ENCODE data around the gene C4orf54. TPM values are rescaled to one million over a fixed set of nuclear protein-coding genes. Genes with fewer than 3 reads are reported as not detected.

Gene C4orf54
- total RNA-seq (0.06 and 0.07 TPM in 2 replicates), polyA plus RNA-seq (not detected in 2 replicates)

DNA sequence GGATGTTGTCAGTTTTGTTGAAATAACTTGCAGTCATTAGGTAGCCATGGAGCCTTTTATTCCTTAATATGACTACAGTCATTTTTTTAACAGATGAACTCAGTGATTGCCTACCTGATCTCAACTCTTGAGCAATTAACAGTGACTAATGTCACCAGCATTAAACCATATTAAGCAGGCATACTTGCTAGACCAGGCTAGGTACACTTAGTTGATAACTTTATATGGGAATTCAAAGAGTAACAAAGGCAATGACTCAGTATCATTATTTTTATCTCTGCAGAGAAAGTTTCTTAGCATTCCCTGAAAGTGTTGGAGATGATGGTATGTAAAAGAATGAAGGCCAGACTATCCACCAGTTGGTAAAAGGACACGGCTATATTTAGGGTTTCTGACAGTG lies at the start of gene C4orf54:
C4orf54 (minus strand) TSS at position 31 of the 400 bp plus-strand sequence. CDS start 3,180 bp downstream, outside the sequence.
- Histone ChIP-seq H3K36me3 (no peaks in the 10 kb centered on the region), H3K4me1 (ENCODE audit: low read depth) (no peaks in the 10 kb centered on the region), H3K27ac (no peak within 1 kb of the TSS), H3K27me3 (no peaks in the 10 kb centered on the region), H3K4me3 (no peak within 1 kb of the TSS), H3K9me3 (ENCODE audit: low read depth) (no peaks in the 10 kb centered on the region)
- TF ChIP-seq CTCF (IDR thresholded peaks at IDR 0.05; ENCODE audit: low read depth, low read length) = no peak
- no peak for DNase-seq (ENCODE audit: low read depth in 1 of 2, low spot score in 1 of 2)

GRCh38 chr4:99705891-99706290 lies 48.3 kb upstream of the C4orf54 start:
- Histone ChIP-seq H3K9me3 (ENCODE audit: low read depth) (no peaks in the 10 kb centered on the region), H3K4me1 (ENCODE audit: low read depth) (no peaks in the 10 kb centered on the region), H3K36me3 (no peaks in the 10 kb centered on the region), H3K27ac (no peak overlapping the region), H3K27me3 (no peaks in the 10 kb centered on the region), H3K4me3 (no peak overlapping the region)
- TF ChIP-seq CTCF (IDR thresholded peaks at IDR 0.05; ENCODE audit: low read depth, low read length) = no peak
- DNase-seq (ENCODE audit: low read depth in 1 of 2, low spot score in 1 of 2) = no peak

DNA sequence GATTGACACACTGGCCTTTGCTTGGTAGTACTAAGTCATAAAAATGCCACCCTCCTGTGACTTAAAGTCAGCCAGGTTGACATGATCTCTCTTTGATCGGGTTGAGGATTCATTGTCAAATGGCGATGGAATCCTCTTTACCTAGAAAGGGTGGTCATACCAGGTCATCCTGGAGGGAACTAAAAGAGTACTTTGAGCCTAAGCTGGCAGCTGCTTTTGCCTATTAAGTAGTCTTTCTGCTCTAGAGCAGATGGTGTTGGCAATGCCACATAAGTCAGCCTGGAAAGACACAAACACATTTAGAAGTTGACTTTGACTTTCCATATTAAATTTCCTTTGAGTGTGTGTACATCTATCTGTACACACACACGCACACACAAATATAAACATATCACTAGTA lies 39.2 kb upstream of the C4orf54 start:
- Histone ChIP-seq H3K27ac (no peak overlapping the region), H3K4me3 (no peak overlapping the region), H3K4me1 (ENCODE audit: low read depth) (peaks cover 4% of the 10 kb centered on the region), H3K27me3 (no peaks in the 10 kb centered on the region), H3K9me3 (ENCODE audit: low read depth) (no peaks in the 10 kb centered on the region), H3K36me3 (no peaks in the 10 kb centered on the region)
- TF ChIP-seq CTCF (IDR thresholded peaks at IDR 0.05; ENCODE audit: low read depth, low read length) = no peak
- DNase-seq (ENCODE audit: low read depth in 1 of 2, low spot score in 1 of 2) = no peak

DNA sequence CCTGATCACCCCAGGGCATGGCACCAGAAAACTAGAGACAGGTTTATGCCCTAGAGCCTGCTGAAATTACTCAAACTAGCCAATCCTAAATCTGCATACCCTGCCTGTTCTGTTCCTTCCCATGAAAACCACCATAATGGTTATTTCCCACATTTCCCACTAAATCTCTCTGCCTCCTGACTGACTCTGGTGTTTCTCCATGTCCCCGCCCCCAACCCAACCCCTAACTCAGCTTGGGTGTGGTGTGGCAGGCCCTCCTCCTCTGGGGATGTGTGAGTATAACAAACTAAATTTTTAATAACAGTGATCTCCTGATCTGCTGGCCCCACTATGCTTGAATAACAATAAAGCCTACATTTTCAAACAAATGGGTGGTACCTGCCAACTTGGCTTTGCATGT lies 35.5 kb upstream of the C4orf54 start:
- DNase-seq (ENCODE audit: low read depth in 1 of 2, low spot score in 1 of 2) = no peak
- Histone ChIP-seq H3K36me3 (no peaks in the 10 kb centered on the region), H3K4me3 (no peak overlapping the region), H3K27ac (no peak overlapping the region), H3K9me3 (ENCODE audit: low read depth) (no peaks in the 10 kb centered on the region), H3K4me1 (ENCODE audit: low read depth) (peaks cover 4% of the 10 kb centered on the region), H3K27me3 (no peaks in the 10 kb centered on the region)
- TF ChIP-seq CTCF (IDR thresholded peaks at IDR 0.05; ENCODE audit: low read depth, low read length) = no peak

GRCh38 chr4:99690990-99691389 lies 33.4 kb upstream of the C4orf54 start:
- no peak for DNase-seq (ENCODE audit: low read depth in 1 of 2, low spot score in 1 of 2)
- no peak overlapping the region for H3K27ac ChIP-seq
- H3K4me3 ChIP-seq = no peak overlapping the region
- H3K27me3 ChIP-seq = no peaks in the 10 kb centered on the region
- TF ChIP-seq CTCF (IDR thresholded peaks at IDR 0.05; ENCODE audit: low read depth, low read length) = no peak
- H3K36me3 ChIP-seq = no peaks in the 10 kb centered on the region
- no peaks in the 10 kb centered on the region for H3K9me3 ChIP-seq (ENCODE audit: low read depth)
- H3K4me1 ChIP-seq (ENCODE audit: low read depth) = peaks cover 4% of the 10 kb centered on the region

GRCh38 chr4:99690472-99690871 lies 32.8 kb upstream of the C4orf54 start:
- Histone ChIP-seq H3K9me3 (ENCODE audit: low read depth) (no peaks in the 10 kb centered on the region), H3K4me1 (ENCODE audit: low read depth) (peaks cover 4% of the 10 kb centered on the region), H3K27me3 (no peaks in the 10 kb centered on the region), H3K27ac (no peak overlapping the region), H3K4me3 (no peak overlapping the region), H3K36me3 (no peaks in the 10 kb centered on the region)
- DNase-seq (ENCODE audit: low read depth in 1 of 2, low spot score in 1 of 2) = no peak
- TF ChIP-seq CTCF (IDR thresholded peaks at IDR 0.05; ENCODE audit: low read depth, low read length) = no peak
